Thymus (tissue), 11 donors: ENCODE data around the gene F2. TPM values are rescaled to one million over a fixed set of nuclear protein-coding genes. Genes with fewer than 3 reads are reported as not detected.
"Not testable (repeated sequence)": the region's sequence is repeated elsewhere in the genome, so short reads cannot be mapped to it uniquely, and the experiment has no call there.

ENCODE experiments used
- DNase-seq, 9 donors: peaks; one replicate each; pipeline ENCODE4 v3.0.0-alpha.2; 2013; ENCODE audit warnings: low spot score in 9 of 9, low read depth in 6 of 9, missing footprints in 1 of 9
- H3K27ac ChIP-seq, 2 donors: one replicate each; pipeline ENCODE4 v1.5.1; 2013; ENCODE audit warnings: control low read depth in 1 of 2, low read depth in 1 of 2, low read length in 1 of 2, mild to moderate bottlenecking in 1 of 2, moderate library complexity in 1 of 2
- H3K27me3 ChIP-seq, 2 donors: one replicate each; pipeline ENCODE4 v1.5.1; 2013; ENCODE audit warnings: low read length in 1 of 2; ENCODE audit not compliant: control insufficient read depth in 2 of 2, insufficient read depth in 1 of 2
- H3K36me3 ChIP-seq, 2 donors: one replicate each; pipeline ENCODE4 v1.5.1; 2013; ENCODE audit warnings: low read length in 1 of 2, mild to moderate bottlenecking in 1 of 2, moderate library complexity in 1 of 2; ENCODE audit not compliant: control insufficient read depth in 2 of 2, insufficient read depth in 2 of 2
- H3K4me1 ChIP-seq, 2 donors: one replicate each; pipeline ENCODE4 v1.5.1; 2013; ENCODE audit warnings: low read length in 2 of 2; ENCODE audit not compliant: control insufficient read depth in 2 of 2, insufficient read depth in 2 of 2
- H3K4me3 ChIP-seq, 2 donors: one replicate each; pipeline ENCODE4 v1.5.1; 2013; ENCODE audit warnings: low read length in 2 of 2, control low read depth in 1 of 2, mild to moderate bottlenecking in 1 of 2
- H3K9me3 ChIP-seq, 2 donors: one replicate each; pipeline ENCODE4 v1.5.1; 2013; ENCODE audit warnings: low read length in 1 of 2, mild to moderate bottlenecking in 1 of 2; ENCODE audit not compliant: control insufficient read depth in 2 of 2, insufficient read depth in 1 of 2
- WGBS: extraction: QIAGEN DNeasy Blood & Tissue Kit; methylation state at CpG from one replicate; pipeline ENCODE4 v1.1.7; 2013; 5-methylcytosine and 5-hydroxymethylcytosine counted together
- polyA plus RNA-seq: library from polyadenylated mRNA; stranded (reverse); fragments of 200-250 nt; gene quantifications from one replicate; pipeline ENCODE4 v1.2.3, GENCODE V29; 2013
- total RNA-seq: library from RNA; stranded (reverse); fragments of 120-200 nt; gene quantifications from one replicate; pipeline ENCODE4 v1.2.4, GENCODE V29; 2013
- donor health status: healthy.

F2 gene
- total and polyA plus RNA-seq, 2 donors = 0.07 to 0.14 TPM

- H3K4me1 ChIP-seq = peaks cover 8 to 15% of the 10 kb centered on the region in 2 donors
- no peaks in the 10 kb centered on the region for H3K9me3 ChIP-seq
- no peak for DNase-seq
- H3K27ac ChIP-seq = no peak overlapping the region
- peaks cover 49 to 52% of the 10 kb centered on the region in 2 donors for H3K36me3 ChIP-seq
- WGBS = 98% methylated on average over 31 of the region's 31 CpGs
- H3K27me3 ChIP-seq = no peaks in the 10 kb centered on the region
- no peak overlapping the region for H3K4me3 ChIP-seq
Measured at GRCh38 chr11:46705070-46705688, 13.8 kb upstream of the F2 start.

DNA sequence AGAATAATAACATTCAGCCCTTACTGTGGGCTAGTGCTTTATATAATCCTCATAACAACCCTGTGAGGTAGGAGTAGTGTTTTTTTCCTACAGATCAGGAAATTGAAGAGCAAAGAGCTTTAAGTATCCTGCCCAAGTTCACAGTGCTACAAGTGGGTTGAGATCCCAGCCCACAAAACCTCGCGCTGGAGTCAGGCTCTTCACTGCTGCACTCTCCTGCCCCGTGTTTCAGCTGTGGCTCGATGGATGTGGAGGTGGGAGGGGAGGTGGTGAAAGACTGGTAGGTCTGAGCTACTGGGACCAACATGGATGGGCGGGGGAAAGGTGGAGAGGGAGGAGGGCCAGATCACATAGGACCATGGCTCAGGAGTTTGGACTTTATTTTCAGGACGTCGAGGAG is 12.1 kb upstream of the F2 start:
- WGBS = 97% methylated on average over 7 of the region's 7 CpGs
- Histone ChIP-seq H3K27ac (no peak overlapping the region), H3K36me3 (peaks cover 49 to 52% of the 10 kb centered on the region in 2 donors), H3K4me3 (no peak overlapping the region), H3K4me1 (peaks cover 2 to 9% of the 10 kb centered on the region in 2 donors), H3K27me3 (no peaks in the 10 kb centered on the region), H3K9me3 (no peaks in the 10 kb centered on the region)
- DNase-seq = no peak

- not testable (repeated sequence) for H3K27ac ChIP-seq
- WGBS = over 99% methylated on average over 9 of the region's 9 CpGs
Measured at GRCh38 chr11:46709351-46709750, 9.7 kb upstream of the F2 start.

GRCh38 chr11:46710821-46711269 is 8.2 kb upstream of the F2 start:
- 94% methylated on average over 10 of the region's 10 CpGs for WGBS
- no peaks in the 10 kb centered on the region for H3K9me3 ChIP-seq
- H3K27me3 ChIP-seq = no peaks in the 10 kb centered on the region
- no peak overlapping the region for H3K4me3 ChIP-seq
- no peak for DNase-seq
- no peaks in the 10 kb centered on the region for H3K4me1 ChIP-seq
- H3K27ac ChIP-seq = no peak overlapping the region
- peaks cover 16% of the 10 kb centered on the region in 2 donors for H3K36me3 ChIP-seq

More at GRCh38 chr11:46709351-46709750, 9.7 kb upstream of the F2 start:
- H3K4me3 ChIP-seq, H3K27me3 ChIP-seq, DNase-seq, H3K9me3 ChIP-seq, H3K4me1 ChIP-seq: not testable (repeated sequence)
- H3K36me3 ChIP-seq = peaks cover 31% of the 10 kb centered on the region in 2 donors

DNA sequence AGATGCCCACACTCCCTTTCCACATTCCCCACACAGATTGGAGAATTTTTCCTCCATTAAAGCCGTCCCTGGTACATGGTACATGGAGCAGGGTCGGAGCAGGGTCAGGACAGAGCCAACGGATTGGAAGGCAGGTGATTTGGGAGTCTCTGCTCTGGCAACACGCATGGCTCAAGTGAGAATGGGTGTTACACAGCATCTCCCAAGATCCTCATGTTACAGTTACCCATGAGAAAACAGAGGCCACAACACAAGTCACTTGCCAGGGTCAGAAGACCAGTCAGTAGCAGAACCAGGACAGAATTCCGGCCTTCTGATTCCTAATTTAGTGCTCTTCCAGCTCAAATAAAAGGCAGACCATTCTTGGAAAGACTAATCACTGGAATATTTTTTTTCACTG is 7.7 kb upstream of the F2 start:
- H3K36me3 ChIP-seq = peaks cover 12 to 13% of the 10 kb centered on the region in 2 donors
- 97% methylated on average over 5 of the region's 5 CpGs for WGBS
- no peaks in the 10 kb centered on the region for H3K4me1 ChIP-seq
- DNase-seq = no peak
- H3K27me3 ChIP-seq = no peaks in the 10 kb centered on the region
- H3K9me3 ChIP-seq = no peaks in the 10 kb centered on the region
- H3K27ac ChIP-seq = no peak overlapping the region
- H3K4me3 ChIP-seq = no peak overlapping the region

- 98% methylated on average over 7 of the region's 7 CpGs for WGBS
- no peak overlapping the region for H3K27ac ChIP-seq
- DNase-seq = no peak
Measured at GRCh38 chr11:46712874-46713576, 6.0 kb upstream of the F2 start.

DNA sequence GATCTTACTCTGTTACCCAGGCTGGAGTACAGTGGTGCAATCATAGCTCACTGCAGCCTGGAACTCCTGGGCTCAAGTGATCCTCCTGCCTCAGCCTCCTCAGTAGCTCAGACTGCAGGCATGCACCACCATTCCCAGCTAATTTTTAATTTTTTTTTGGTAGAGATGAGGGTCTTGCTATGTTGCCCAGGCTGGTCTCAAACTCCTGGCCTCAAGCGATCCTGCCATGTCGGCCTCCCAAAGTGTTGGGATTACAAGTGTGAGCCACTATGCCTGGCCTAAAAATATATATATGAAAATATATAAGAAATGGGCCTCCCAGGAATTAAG is 1.2 kb upstream of the F2 start:
- DNase-seq, H3K27ac ChIP-seq, H3K4me1 ChIP-seq, H3K9me3 ChIP-seq, H3K36me3 ChIP-seq, H3K27me3 ChIP-seq, H3K4me3 ChIP-seq: not testable (repeated sequence)
- 96% methylated on average over 2 of the region's 2 CpGs for WGBS

More at GRCh38 chr11:46712874-46713576, 6.0 kb upstream of the F2 start:
- H3K36me3 ChIP-seq = peaks cover under 1 to 3% of the 10 kb centered on the region in 2 donors
- H3K4me1 ChIP-seq = no peaks in the 10 kb centered on the region
- H3K27me3 ChIP-seq = no peaks in the 10 kb centered on the region
- H3K9me3 ChIP-seq = no peaks in the 10 kb centered on the region
- H3K4me3 ChIP-seq = no peak overlapping the region

- no peak for DNase-seq
- no peaks in the 10 kb centered on the region for H3K27me3 ChIP-seq
- H3K36me3 ChIP-seq = no peaks in the 10 kb centered on the region
- H3K9me3 ChIP-seq = no peaks in the 10 kb centered on the region
- H3K27ac ChIP-seq = no peak overlapping the region
- WGBS = 96% methylated on average over 11 of the region's 11 CpGs
- no peak overlapping the region for H3K4me3 ChIP-seq
- H3K4me1 ChIP-seq = peaks cover 0 to 3% of the 10 kb centered on the region in 2 donors
Measured at GRCh38 chr11:46718155-46719019, 626 bp upstream of the F2 start.
